Mesenchymal stem cell (in vitro differentiated cells and primary cell): ENCODE results near the gene KCNC1.

Experiments used
- DNase-seq: peaks from one replicate; pipeline ENCODE4 v3.0.0-alpha.2; 2013
- H2AFZ ChIP-seq: one replicate; pipeline ENCODE4 v1.6.1; 2013; ENCODE audit warnings: low read depth, mild to moderate bottlenecking, control low read depth, inconsistent platforms, low read length, moderate library complexity
- H2AK5ac ChIP-seq: 2 replicates; pipeline ENCODE4 v1.6.1; 2013; ENCODE audit warnings: low read length, moderate library complexity, mild to moderate bottlenecking, inconsistent platforms; ENCODE audit not compliant: severe bottlenecking
- H2BK120ac ChIP-seq: one replicate; pipeline ENCODE4 v1.6.1; 2013; ENCODE audit warnings: low read depth, mild to moderate bottlenecking, inconsistent platforms, low read length, moderate library complexity
- H2BK12ac ChIP-seq, 2 experiments: one replicate each; pipeline ENCODE4 v1.6.1; 2013; ENCODE audit warnings: inconsistent platforms in 2 of 2, low read length in 2 of 2, mild to moderate bottlenecking in 2 of 2, moderate library complexity in 2 of 2, control low read depth in 1 of 2
- H2BK15ac ChIP-seq: one replicate; pipeline ENCODE4 v1.6.1; 2013; ENCODE audit warnings: mild to moderate bottlenecking, low read depth, inconsistent platforms; ENCODE audit not compliant: poor library complexity, severe bottlenecking
- H2BK5ac ChIP-seq: 2 replicates; pipeline ENCODE4 v1.6.1; 2013; ENCODE audit warnings: low read depth, mild to moderate bottlenecking, low read length, control low read depth, inconsistent platforms; ENCODE audit not compliant: poor library complexity, severe bottlenecking
- H3K14ac ChIP-seq, 2 experiments: one replicate each; pipeline ENCODE4 v1.6.1; 2013; ENCODE audit warnings: inconsistent platforms in 2 of 2, low read length in 2 of 2, control low read depth in 1 of 2, mild to moderate bottlenecking in 1 of 2, moderate library complexity in 1 of 2
- H3K18ac ChIP-seq, 2 experiments: one replicate each; pipeline ENCODE4 v1.6.1; 2013; ENCODE audit warnings: inconsistent platforms in 2 of 2, low read length in 2 of 2, control low read depth in 1 of 2, low read depth in 1 of 2, mild to moderate bottlenecking in 1 of 2
- H3K23ac ChIP-seq, 2 experiments: one replicate each; pipeline ENCODE4 v1.6.1; 2013; ENCODE audit warnings: inconsistent platforms in 2 of 2, low read length in 2 of 2, mild to moderate bottlenecking in 2 of 2, moderate library complexity in 2 of 2, control low read depth in 1 of 2
- H3K27ac ChIP-seq: 2 replicates; pipeline ENCODE4 v1.5.1; 2013; ENCODE audit warnings: mild to moderate bottlenecking, moderate library complexity, low read length, control low read depth, inconsistent platforms; ENCODE audit not compliant: poor library complexity, severe bottlenecking
- H3K27me3 ChIP-seq, 2 experiments: 2 replicates each; pipeline versions ENCODE4 v1.6.1 to v1.7.0; 2013; ENCODE audit warnings: low read length in 2 of 2, mild to moderate bottlenecking in 2 of 2, moderate library complexity in 2 of 2, control low read depth in 1 of 2, inconsistent platforms in 1 of 2; ENCODE audit not compliant: control insufficient read depth in 1 of 2, insufficient read depth in 1 of 2
- H3K36me3 ChIP-seq, 2 experiments: 2 replicates each; pipeline versions ENCODE4 v1.6.1 to v1.7.0; 2013; ENCODE audit warnings: low read length in 2 of 2, control low read depth in 1 of 2, inconsistent platforms in 1 of 2, low read depth in 1 of 2, mild to moderate bottlenecking in 1 of 2; ENCODE audit not compliant: insufficient read depth in 2 of 2, control insufficient read depth in 1 of 2
- H3K4ac ChIP-seq, 2 experiments: one replicate each; pipeline ENCODE4 v1.6.1; 2013; ENCODE audit warnings: inconsistent platforms in 2 of 2, low read length in 2 of 2, mild to moderate bottlenecking in 2 of 2, moderate library complexity in 2 of 2, control low read depth in 1 of 2, low read depth in 1 of 2
- H3K4me1 ChIP-seq: 2 replicates; pipeline ENCODE4 v1.6.1; 2013; ENCODE audit warnings: low read depth, low read length, control low read depth; ENCODE audit not compliant: control insufficient read depth, insufficient read depth
- H3K4me2 ChIP-seq: 2 replicates; pipeline ENCODE4 v1.6.1; 2013; ENCODE audit warnings: low read length, mild to moderate bottlenecking, inconsistent platforms; ENCODE audit not compliant: poor library complexity, severe bottlenecking
- H3K4me3 ChIP-seq, 2 experiments: 2 replicates each; pipeline versions ENCODE4 v1.5.1 to v1.7.0; 2013; ENCODE audit warnings: low read length in 2 of 2, mild to moderate bottlenecking in 2 of 2, control low read depth in 1 of 2, low read depth in 1 of 2; ENCODE audit not compliant: insufficient read depth in 1 of 2
- H3K79me1 ChIP-seq: replicated peaks from 2 replicates; pipeline ENCODE4 v1.6.1; 2013; ENCODE audit warnings: mild to moderate bottlenecking, control low read depth, low read length, inconsistent platforms; ENCODE audit not compliant: poor library complexity, severe bottlenecking
- H3K9ac ChIP-seq: 2 replicates; pipeline ENCODE4 v1.7.0; 2013; ENCODE audit warnings: mild to moderate bottlenecking, low read length, moderate library complexity
- H3K9me3 ChIP-seq: 2 replicates; pipeline ENCODE4 v1.7.0; 2013; ENCODE audit warnings: mild to moderate bottlenecking, low read length; ENCODE audit not compliant: control insufficient read depth
- H4K8ac ChIP-seq: one replicate; pipeline ENCODE4 v1.6.1; 2013; ENCODE audit warnings: inconsistent platforms, mild to moderate bottlenecking, low read length, moderate library complexity
- H4K91ac ChIP-seq: one replicate; pipeline ENCODE4 v1.6.1; 2013; ENCODE audit warnings: mild to moderate bottlenecking, low read length, inconsistent platforms
- WGBS: methylation state at CpG from one replicate; pipeline ENCODE4 v1.1.7; 2013; ENCODE audit warnings: mixed read lengths; 5-methylcytosine and 5-hydroxymethylcytosine counted together

Gene KCNC1

DNA sequence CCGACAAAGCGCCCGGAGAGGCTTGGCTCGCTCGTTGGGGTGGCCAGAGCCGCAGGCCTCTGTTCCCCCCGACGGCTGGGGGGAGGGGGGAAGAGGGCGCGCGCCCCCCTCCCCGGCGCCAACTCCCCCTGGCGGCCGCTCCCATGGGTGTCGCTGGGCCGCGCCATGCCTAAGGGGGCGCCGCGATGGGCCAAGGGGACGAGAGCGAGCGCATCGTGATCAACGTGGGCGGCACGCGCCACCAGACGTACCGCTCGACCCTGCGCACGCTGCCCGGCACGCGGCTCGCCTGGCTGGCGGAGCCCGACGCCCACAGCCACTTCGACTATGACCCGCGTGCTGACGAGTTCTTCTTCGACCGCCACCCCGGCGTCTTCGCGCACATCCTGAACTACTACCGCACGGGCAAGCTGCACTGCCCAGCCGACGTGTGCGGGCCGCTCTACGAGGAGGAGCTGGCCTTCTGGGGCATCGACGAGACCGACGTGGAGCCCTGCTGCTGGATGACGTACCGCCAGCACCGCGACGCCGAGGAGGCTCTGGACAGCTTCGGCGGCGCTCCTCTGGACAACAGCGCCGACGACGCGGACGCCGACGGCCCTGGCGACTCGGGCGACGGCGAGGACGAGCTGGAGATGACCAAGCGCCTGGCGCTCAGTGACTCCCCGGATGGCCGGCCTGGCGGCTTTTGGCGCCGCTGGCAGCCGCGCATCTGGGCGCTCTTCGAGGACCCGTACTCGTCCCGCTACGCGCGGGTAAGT, 1.4 kb downstream of the KCNC1 start:
- Histone ChIP-seq H3K18ac (no peak overlapping the region), H2BK15ac (no peak overlapping the region), H2AK5ac (no peak overlapping the region), H4K91ac (no peak overlapping the region), H2BK12ac (no peak overlapping the region), H2BK120ac (no peak overlapping the region), H3K4me3 (no peak overlapping the region), H3K4me1 (peaks cover 23% of the 10 kb centered on the region), H2AFZ (no peak overlapping the region), H3K4me2 (no peak overlapping the region), H2BK5ac (no peak overlapping the region), H3K9ac (no peak overlapping the region), H3K9me3 (no peaks in the 10 kb centered on the region), H3K79me1 (no peaks in the 10 kb centered on the region), H3K23ac (no peak overlapping the region), H3K27me3 (peaks cover 80 to 84% of the 10 kb centered on the region in 2 experiments), H4K8ac (no peak overlapping the region), H3K14ac (no peak overlapping the region), H3K27ac (no peak overlapping the region), H3K4ac (no peak overlapping the region), H3K36me3 (no peaks in the 10 kb centered on the region)
- WGBS: 63% methylated on average over 95 of the region's 102 CpGs
- no peak for DNase-seq

- 85% methylated on average over 12 of the region's 12 CpGs for WGBS
- H2BK15ac ChIP-seq: no peak overlapping the region
- H4K91ac ChIP-seq: no peak overlapping the region
- no peak overlapping the region for H2BK120ac ChIP-seq
- H3K4me2 ChIP-seq: no peak overlapping the region
- H3K4me3 ChIP-seq: no peak overlapping the region
- no peaks in the 10 kb centered on the region for H3K36me3 ChIP-seq
- no peaks in the 10 kb centered on the region for H3K9me3 ChIP-seq
- H2BK5ac ChIP-seq: no peak overlapping the region
- H3K4me1 ChIP-seq: peaks cover 23% of the 10 kb centered on the region
- no peak overlapping the region for H3K4ac ChIP-seq
- H3K14ac ChIP-seq: no peak overlapping the region
- no peak overlapping the region for H3K27ac ChIP-seq
- H2AK5ac ChIP-seq: no peak overlapping the region
- no peak for DNase-seq
- H3K79me1 ChIP-seq: no peaks in the 10 kb centered on the region
- no peak overlapping the region for H2AFZ ChIP-seq
- H3K18ac ChIP-seq: no peak overlapping the region
- peaks cover 83 to 87% of the 10 kb centered on the region in 2 experiments for H3K27me3 ChIP-seq
- H2BK12ac ChIP-seq: no peak overlapping the region
- no peak overlapping the region for H4K8ac ChIP-seq
- no peak overlapping the region for H3K9ac ChIP-seq
- H3K23ac ChIP-seq: no peak overlapping the region
These were observed 2.0 kb downstream of the KCNC1 start for GRCh38 chr11:17736579-17736893.

DNA sequence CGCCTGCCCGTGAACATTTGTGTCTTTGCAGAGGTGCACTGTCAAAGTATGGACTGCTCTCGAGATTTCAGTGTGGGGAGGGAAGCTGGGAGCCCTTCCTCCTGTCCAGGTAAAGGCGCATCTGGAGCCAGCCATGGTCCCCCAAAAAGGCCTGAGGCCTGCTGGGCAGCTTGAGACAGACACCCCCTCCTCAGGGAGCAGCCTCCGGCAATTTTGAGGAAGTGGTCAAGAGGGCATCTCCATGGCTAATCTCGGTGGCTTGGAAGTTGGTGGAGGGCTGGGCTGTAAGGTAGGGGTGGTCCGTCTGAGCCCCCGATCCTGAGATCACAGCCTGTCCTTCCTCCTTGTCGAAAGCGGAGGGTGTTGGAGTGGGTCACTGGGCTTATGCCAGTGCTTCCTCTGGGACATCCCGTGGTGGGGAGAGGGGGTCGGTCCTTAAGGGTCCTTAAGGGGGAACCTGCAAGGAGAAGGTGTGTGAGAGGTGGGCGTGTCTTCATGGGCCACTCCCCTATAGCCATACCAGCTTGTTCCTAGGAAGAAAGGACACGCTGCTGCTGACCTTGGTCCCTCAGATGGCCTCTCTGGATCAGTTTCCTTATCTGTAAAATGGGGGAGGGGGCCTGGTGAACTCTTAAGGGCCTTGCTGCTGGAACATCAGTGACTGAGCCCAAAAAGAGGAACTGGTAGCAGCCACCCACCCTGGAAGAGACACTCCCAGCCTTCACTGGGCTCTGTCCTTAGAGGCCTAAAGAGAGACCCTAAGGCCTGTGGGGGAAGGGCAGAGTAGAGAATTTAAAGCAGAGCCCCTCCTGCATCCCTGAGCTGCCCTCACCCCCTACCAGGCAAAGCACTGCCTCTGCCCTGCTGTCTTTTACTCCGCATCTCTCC, 2.6 kb downstream of the KCNC1 start:
- H3K23ac ChIP-seq: no peak overlapping the region
- no peak overlapping the region for H4K91ac ChIP-seq
- H2BK5ac ChIP-seq: no peak overlapping the region
- H4K8ac ChIP-seq: no peak overlapping the region
- H3K27ac ChIP-seq: no peak overlapping the region
- no peak overlapping the region for H2BK12ac ChIP-seq
- H3K18ac ChIP-seq: no peak overlapping the region
- no peaks in the 10 kb centered on the region for H3K79me1 ChIP-seq
- WGBS: 88% methylated on average over 12 of the region's 15 CpGs
- H3K9ac ChIP-seq: no peak overlapping the region
- no peaks in the 10 kb centered on the region for H3K9me3 ChIP-seq
- peaks cover 23% of the 10 kb centered on the region for H3K4me1 ChIP-seq
- H3K36me3 ChIP-seq: no peaks in the 10 kb centered on the region
- H2BK120ac ChIP-seq: no peak overlapping the region
- DNase-seq: no peak
- no peak overlapping the region for H3K4me2 ChIP-seq
- peaks cover 83 to 85% of the 10 kb centered on the region in 2 experiments for H3K27me3 ChIP-seq
- H3K14ac ChIP-seq: no peak overlapping the region
- H2BK15ac ChIP-seq: no peak overlapping the region
- H3K4ac ChIP-seq: no peak overlapping the region
- H2AFZ ChIP-seq: no peak overlapping the region
- H2AK5ac ChIP-seq: no peak overlapping the region
- H3K4me3 ChIP-seq: no peak overlapping the region

GRCh38 chr11:17738151-17738973, 3.8 kb downstream of the KCNC1 start:
- Histone ChIP-seq H3K9ac (no peak overlapping the region), H3K14ac (no peak overlapping the region), H2BK12ac (no peak overlapping the region), H3K4me3 (no peak overlapping the region), H3K36me3 (no peaks in the 10 kb centered on the region), H2AK5ac (no peak overlapping the region), H3K79me1 (no peaks in the 10 kb centered on the region), H4K8ac (no peak overlapping the region), H2BK15ac (no peak overlapping the region), H4K91ac (no peak overlapping the region), H2AFZ (no peak overlapping the region), H3K23ac (no peak overlapping the region), H3K9me3 (no peaks in the 10 kb centered on the region), H3K27ac (no peak overlapping the region), H2BK5ac (no peak overlapping the region), H3K4me1 (peaks cover 23% of the 10 kb centered on the region), H3K4ac (no peak overlapping the region), H3K4me2 (no peak overlapping the region), H3K18ac (no peak overlapping the region), H2BK120ac (no peak overlapping the region), H3K27me3 (peaks cover 72 to 73% of the 10 kb centered on the region in 2 experiments)
- 52% methylated on average over 10 of the region's 10 CpGs for WGBS
- no peak for DNase-seq
